Measurements from ENCODE around the gene CPNE5.
"Not testable (repeated sequence)": the region's sequence is repeated elsewhere in the genome, so short reads cannot be mapped to it uniquely, and the experiment has no call there.

Gene CPNE5

DNA sequence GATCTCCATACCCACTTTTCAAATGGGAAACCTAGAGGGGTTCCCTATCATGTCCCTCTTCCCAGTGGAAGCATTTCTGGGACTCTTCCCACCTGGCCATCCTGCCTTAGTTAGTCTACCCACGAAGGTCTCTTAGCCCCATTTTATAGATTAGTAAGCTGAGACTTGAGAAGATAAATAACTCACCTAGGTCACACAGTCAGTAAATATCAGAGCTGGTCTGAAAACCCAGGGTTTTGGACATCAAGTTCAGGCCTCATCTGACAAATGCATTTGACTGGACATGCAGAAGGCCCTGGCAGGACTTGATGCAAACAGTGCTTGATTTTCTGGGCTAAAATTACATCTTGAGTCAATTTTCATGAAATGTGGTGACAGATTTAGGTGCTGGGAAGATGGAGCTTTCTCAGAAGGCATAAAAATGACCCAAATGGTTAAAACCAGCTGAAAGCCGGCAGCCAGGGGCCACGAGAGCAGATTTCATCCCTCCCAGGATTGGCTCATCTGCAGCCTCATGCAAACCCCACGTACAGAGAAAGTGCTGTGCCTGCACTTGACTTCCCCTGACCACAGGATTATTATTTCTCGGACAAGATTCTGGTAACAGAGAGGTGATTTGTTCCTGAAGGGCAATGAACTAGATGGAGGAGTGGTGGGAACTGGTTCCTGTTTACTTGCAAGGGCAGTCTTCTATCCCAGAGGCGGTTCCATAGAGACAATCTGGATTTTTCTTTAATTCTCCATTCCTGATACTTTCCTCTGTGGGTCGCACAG is 23.1 kb downstream of the CPNE5 start:
- no peaks in the 10 kb centered on the region for H3K9me3 ChIP-seq (ENCODE audit: control insufficient read depth, low read length)
- H3K4me3 ChIP-seq (ENCODE audit: insufficient read depth, low read depth, low read length), result no peak overlapping the region
- H3K27me3 ChIP-seq (ENCODE audit: control insufficient read depth, insufficient read depth, low read length, poor library complexity, severe bottlenecking), result no peaks in the 10 kb centered on the region
- peaks cover 8% of the 10 kb centered on the region for H3K4me1 ChIP-seq (ENCODE audit: control insufficient read depth, insufficient read depth, low read length)
- no peaks in the 10 kb centered on the region for H3K36me3 ChIP-seq (ENCODE audit: control insufficient read depth, insufficient read depth, low read length)
- WGBS, 2 experiments, result 88 to 90% methylated on average over 6 to 7 of the region's 7 CpGs
- H3K27ac ChIP-seq (ENCODE audit: insufficient read depth, low read depth, low read length, poor library complexity, severe bottlenecking), result no peak overlapping the region

DNA sequence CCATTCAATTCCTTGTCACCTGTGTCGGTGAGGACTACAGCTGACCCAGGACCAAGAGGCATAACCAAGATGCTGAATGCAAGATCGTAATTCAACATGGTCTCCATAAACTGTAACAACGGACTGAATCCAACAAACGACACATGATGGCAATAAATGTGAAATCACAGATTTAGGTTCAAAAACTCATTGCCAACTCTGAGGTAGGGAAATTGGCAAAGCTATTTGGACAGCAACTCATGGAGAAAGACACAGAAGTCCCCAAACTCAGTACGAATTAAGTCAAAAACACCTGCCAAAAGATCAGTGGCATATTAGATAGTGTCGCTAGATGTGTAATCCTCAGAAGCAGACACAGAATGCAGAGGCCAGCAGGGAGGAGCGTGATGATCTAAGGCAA is 25.0 kb downstream of the CPNE5 start:
- H3K4me3 ChIP-seq (ENCODE audit: insufficient read depth, low read depth, low read length), result no peak overlapping the region
- peaks cover 3% of the 10 kb centered on the region for H3K4me1 ChIP-seq (ENCODE audit: control insufficient read depth, insufficient read depth, low read length)
- H3K27ac ChIP-seq (ENCODE audit: insufficient read depth, low read depth, low read length, poor library complexity, severe bottlenecking), result no peak overlapping the region
- H3K27me3 ChIP-seq (ENCODE audit: control insufficient read depth, insufficient read depth, low read length, poor library complexity, severe bottlenecking), result no peaks in the 10 kb centered on the region
- H3K9me3 ChIP-seq (ENCODE audit: control insufficient read depth, low read length), result no peaks in the 10 kb centered on the region
- no peaks in the 10 kb centered on the region for H3K36me3 ChIP-seq (ENCODE audit: control insufficient read depth, insufficient read depth, low read length)
- WGBS, 2 experiments, result 95 to 96% methylated on average over 7 of the region's 7 CpGs

DNA sequence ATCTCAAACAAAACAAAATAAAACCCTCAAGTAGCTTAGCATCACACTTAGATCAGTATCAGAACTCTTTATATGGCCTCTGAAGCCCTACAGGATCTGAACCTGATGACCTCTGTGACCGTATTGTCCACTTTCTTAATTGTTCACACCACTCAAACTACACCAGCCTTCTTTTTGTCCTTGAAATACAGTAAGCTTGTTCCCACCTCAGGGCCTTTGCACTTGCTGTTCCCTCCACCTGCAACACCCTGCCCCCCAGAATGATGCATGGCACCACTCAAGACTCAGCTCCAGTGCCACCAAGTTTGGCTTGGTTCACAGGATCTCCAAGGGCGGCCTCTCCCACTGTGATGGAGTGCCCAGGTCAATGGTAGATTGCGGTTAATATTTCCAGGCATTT is 25.7 kb downstream of the CPNE5 start:
- H3K27ac ChIP-seq (ENCODE audit: insufficient read depth, low read depth, low read length, poor library complexity, severe bottlenecking), result no peak overlapping the region
- H3K9me3 ChIP-seq (ENCODE audit: control insufficient read depth, low read length), result no peaks in the 10 kb centered on the region
- no peaks in the 10 kb centered on the region for H3K27me3 ChIP-seq (ENCODE audit: control insufficient read depth, insufficient read depth, low read length, poor library complexity, severe bottlenecking)
- H3K36me3 ChIP-seq (ENCODE audit: control insufficient read depth, insufficient read depth, low read length), result no peaks in the 10 kb centered on the region
- 63 to 64% methylated on average over 3 of the region's 3 CpGs for WGBS, 2 experiments
- H3K4me3 ChIP-seq (ENCODE audit: insufficient read depth, low read depth, low read length), result no peak overlapping the region
- H3K4me1 ChIP-seq (ENCODE audit: control insufficient read depth, insufficient read depth, low read length), result peaks cover 3% of the 10 kb centered on the region

DNA sequence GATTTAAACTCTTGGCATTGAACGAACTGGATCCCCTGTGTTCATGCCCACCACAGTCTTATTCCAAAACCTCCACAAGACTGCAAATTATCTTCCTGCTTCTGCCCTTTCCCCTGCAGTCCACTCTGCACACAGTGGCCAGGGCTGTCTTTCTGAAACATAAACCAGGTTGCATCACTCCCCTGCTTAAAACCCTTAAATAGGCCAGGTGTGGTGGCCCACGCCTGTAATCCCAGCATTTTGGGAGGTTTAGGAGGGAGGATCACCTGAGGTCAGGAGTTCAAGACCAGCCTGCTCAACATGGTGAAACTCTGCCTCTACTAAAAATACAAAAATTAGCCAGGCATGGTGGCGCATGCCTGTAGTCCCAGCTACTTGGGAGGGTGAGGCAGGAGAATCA is 26.2 kb downstream of the CPNE5 start:
- not testable (repeated sequence) for H3K27ac ChIP-seq (ENCODE audit: insufficient read depth, low read depth, low read length, poor library complexity, severe bottlenecking); H3K9me3 ChIP-seq (ENCODE audit: control insufficient read depth, low read length); H3K36me3 ChIP-seq (ENCODE audit: control insufficient read depth, insufficient read depth, low read length); H3K4me3 ChIP-seq (ENCODE audit: insufficient read depth, low read depth, low read length); H3K27me3 ChIP-seq (ENCODE audit: control insufficient read depth, insufficient read depth, low read length, poor library complexity, severe bottlenecking); H3K4me1 ChIP-seq (ENCODE audit: control insufficient read depth, insufficient read depth, low read length)
- WGBS, 2 experiments, result 88 to 92% methylated on average over 3 of the region's 3 CpGs

DNA sequence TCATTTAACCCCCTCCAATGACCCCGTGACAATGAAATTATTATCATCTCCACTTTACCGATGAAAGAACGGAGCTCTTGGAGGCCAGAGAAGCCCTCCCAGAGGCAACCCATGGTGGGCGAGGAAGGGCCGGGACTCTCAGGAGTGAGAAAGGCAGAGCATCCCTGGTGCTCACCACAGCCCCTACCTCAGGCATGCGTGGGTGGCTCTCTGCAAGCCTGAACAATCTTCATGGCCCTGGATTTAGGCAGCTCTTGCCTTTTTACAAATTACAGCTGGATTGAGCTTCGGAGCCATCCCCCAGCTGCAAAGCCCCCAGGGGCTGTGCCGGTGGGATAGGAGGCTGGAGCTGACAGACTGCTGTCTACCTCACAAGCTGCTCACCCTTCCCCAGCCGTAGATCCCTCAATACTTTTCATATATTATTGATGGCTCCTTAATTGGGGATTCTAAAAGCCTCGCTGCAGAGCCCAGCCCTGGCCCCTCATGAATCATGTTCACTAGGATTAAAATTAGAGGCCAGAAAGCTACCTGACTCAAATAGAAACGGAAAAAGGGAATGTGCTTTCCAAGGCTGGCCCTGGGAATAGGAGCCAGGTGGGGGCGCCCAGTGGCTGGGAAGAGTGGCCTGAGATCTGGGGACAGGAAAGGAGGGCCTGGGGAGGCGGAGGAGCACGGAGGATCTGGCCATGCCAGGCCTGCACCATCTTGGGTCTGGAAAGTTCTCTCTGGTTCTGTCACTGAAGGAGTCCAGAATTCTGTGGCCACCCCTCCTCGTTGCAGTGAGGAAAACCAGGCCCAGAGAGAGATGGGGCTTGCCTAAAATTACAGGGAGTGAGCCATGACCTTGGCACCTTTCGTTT is 29.1 kb downstream of the CPNE5 start:
- Histone ChIP-seq H3K27ac (ENCODE audit: insufficient read depth, low read depth, low read length, poor library complexity, severe bottlenecking) (no peak overlapping the region), H3K27me3 (ENCODE audit: control insufficient read depth, insufficient read depth, low read length, poor library complexity, severe bottlenecking) (no peaks in the 10 kb centered on the region), H3K9me3 (ENCODE audit: control insufficient read depth, low read length) (no peaks in the 10 kb centered on the region), H3K4me3 (ENCODE audit: insufficient read depth, low read depth, low read length) (no peak overlapping the region), H3K36me3 (ENCODE audit: control insufficient read depth, insufficient read depth, low read length) (no peaks in the 10 kb centered on the region), H3K4me1 (ENCODE audit: control insufficient read depth, insufficient read depth, low read length) (peaks cover 13% of the 10 kb centered on the region)
- WGBS, 2 experiments, result 78 to 79% methylated on average over 16 of the region's 16 CpGs

DNA sequence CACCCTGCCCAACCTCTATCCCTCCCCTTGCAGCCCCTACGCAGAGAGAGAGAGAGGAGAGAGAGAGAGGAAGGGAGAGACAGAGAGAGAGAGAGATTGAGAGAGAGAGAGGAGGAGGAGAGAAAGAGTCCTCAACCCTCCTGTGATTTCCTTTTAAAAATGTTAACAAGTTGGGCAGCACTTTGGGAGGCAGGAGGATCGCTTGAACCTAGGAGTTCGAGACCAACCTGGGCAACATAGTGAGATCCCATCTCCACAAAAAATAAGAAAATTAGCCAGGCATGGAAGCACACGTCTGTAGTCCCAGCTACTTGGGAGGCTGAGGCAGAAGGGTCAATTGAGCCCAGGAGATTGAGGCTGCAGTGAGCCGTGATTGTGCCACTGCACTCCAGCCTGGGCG is 30.1 kb downstream of the CPNE5 start:
- H3K36me3 ChIP-seq (ENCODE audit: control insufficient read depth, insufficient read depth, low read length), result no peaks in the 10 kb centered on the region
- no peak overlapping the region for H3K4me3 ChIP-seq (ENCODE audit: insufficient read depth, low read depth, low read length)
- no peaks in the 10 kb centered on the region for H3K9me3 ChIP-seq (ENCODE audit: control insufficient read depth, low read length)
- H3K4me1 ChIP-seq (ENCODE audit: control insufficient read depth, insufficient read depth, low read length), result peaks cover 22% of the 10 kb centered on the region
- no peak overlapping the region for H3K27ac ChIP-seq (ENCODE audit: insufficient read depth, low read depth, low read length, poor library complexity, severe bottlenecking)
- no peaks in the 10 kb centered on the region for H3K27me3 ChIP-seq (ENCODE audit: control insufficient read depth, insufficient read depth, low read length, poor library complexity, severe bottlenecking)
- WGBS, 2 experiments, result 94 to 97% methylated on average over 6 of the region's 6 CpGs

DNA sequence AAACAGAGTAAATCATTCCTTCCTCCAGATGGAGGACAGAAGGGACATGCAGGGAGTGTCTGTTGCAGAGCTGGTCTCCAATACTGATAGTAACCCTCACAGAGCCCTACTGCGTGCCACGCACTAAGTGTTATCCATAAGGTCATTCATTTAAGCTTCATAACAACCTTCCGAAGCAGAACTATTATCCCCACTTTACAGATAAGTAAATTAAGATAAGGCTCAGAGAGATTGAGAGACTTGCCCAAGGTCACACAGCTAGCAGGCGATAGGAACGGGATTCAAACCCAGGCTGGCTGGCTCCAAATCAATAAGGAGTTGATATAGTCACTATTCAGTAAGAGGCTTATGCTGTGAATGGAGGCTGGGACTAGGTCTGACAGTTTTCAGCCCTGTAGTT is 30.6 kb downstream of the CPNE5 start:
- H3K27me3 ChIP-seq (ENCODE audit: control insufficient read depth, insufficient read depth, low read length, poor library complexity, severe bottlenecking), result no peaks in the 10 kb centered on the region
- no peak overlapping the region for H3K27ac ChIP-seq (ENCODE audit: insufficient read depth, low read depth, low read length, poor library complexity, severe bottlenecking)
- H3K4me3 ChIP-seq (ENCODE audit: insufficient read depth, low read depth, low read length), result no peak overlapping the region
- H3K9me3 ChIP-seq (ENCODE audit: control insufficient read depth, low read length), result no peaks in the 10 kb centered on the region
- no peaks in the 10 kb centered on the region for H3K36me3 ChIP-seq (ENCODE audit: control insufficient read depth, insufficient read depth, low read length)
- WGBS, 2 experiments, result 75 to 79% methylated on average over 4 to 5 of the region's 5 CpGs
- H3K4me1 ChIP-seq (ENCODE audit: control insufficient read depth, insufficient read depth, low read length), result peaks cover 23% of the 10 kb centered on the region

DNA sequence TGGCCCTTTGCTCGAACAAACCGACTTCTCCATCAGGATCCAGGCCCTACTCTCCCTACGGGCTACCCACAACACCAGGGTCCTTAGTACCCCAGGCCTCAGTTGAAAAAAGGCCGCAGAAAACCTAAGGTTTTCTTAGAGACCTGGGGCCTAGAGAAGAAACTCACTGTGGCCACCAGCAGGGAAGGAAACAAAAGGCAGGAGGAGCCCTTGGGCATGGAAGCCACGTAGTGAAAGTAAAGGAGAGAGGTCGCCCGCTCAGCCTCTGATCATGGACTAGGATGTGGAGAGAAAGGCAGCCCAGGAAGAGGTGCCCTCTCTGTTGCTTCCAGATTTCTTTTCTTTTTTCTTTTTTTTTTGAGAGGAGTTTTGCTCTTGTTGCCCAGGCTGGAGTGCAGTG is 31.5 kb downstream of the CPNE5 start:
- Histone ChIP-seq H3K27me3 (ENCODE audit: control insufficient read depth, insufficient read depth, low read length, poor library complexity, severe bottlenecking) (no peaks in the 10 kb centered on the region), H3K36me3 (ENCODE audit: control insufficient read depth, insufficient read depth, low read length) (no peaks in the 10 kb centered on the region), H3K9me3 (ENCODE audit: control insufficient read depth, low read length) (no peaks in the 10 kb centered on the region), H3K4me3 (ENCODE audit: insufficient read depth, low read depth, low read length) (no peak overlapping the region), H3K27ac (ENCODE audit: insufficient read depth, low read depth, low read length, poor library complexity, severe bottlenecking) (no peak overlapping the region), H3K4me1 (ENCODE audit: control insufficient read depth, insufficient read depth, low read length) (peaks cover 23% of the 10 kb centered on the region)
- WGBS, 2 experiments, result 56 to 62% methylated on average over 7 of the region's 7 CpGs

DNA sequence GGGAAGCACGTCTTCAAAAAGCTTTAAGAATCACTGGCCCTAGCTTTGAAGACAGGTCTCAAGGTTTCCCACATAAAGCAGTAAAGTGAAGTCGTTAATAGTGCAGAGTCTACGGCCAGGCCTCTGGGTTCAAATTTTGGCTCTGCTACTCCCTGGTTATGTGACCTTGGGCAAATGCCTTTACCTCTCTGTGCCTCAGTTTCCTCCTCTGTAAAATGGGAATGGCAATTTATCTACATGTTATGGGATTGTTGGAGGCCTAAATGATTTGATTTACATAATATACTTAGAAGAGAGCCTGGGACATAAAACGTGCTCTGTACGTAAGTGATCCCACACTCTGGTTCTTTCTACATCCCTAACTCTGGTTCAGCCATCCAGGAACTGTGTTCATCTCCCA is 32.1 kb downstream of the CPNE5 start:
- Histone ChIP-seq H3K4me3 (ENCODE audit: insufficient read depth, low read depth, low read length) (no peak overlapping the region), H3K27me3 (ENCODE audit: control insufficient read depth, insufficient read depth, low read length, poor library complexity, severe bottlenecking) (no peaks in the 10 kb centered on the region), H3K36me3 (ENCODE audit: control insufficient read depth, insufficient read depth, low read length) (no peaks in the 10 kb centered on the region), H3K9me3 (ENCODE audit: control insufficient read depth, low read length) (no peaks in the 10 kb centered on the region), H3K4me1 (ENCODE audit: control insufficient read depth, insufficient read depth, low read length) (peaks cover 23% of the 10 kb centered on the region), H3K27ac (ENCODE audit: insufficient read depth, low read depth, low read length, poor library complexity, severe bottlenecking) (no peak overlapping the region)
- 62 to 64% methylated on average over 5 of the region's 5 CpGs for WGBS, 2 experiments

DNA sequence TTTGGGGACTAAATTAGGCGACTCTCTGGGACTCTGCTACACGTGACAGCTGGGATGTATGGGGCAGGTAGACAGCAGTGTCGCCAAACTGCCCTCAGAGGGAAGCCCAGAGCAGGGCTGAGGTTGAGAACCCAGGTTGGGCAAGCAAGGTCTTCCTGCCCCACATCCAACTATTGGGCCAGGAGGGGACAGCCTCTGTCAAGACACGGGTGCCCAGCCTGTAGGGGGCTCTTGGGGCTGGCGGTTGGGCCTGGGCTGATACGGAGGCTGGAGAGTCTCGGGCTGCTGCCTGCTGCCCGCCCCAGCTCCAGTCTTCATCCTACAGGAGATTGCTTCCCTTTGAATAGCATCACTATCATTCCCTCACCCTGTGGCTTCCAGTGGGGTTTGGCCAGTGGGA is 33.3 kb downstream of the CPNE5 start:
- H3K4me3 ChIP-seq (ENCODE audit: insufficient read depth, low read depth, low read length), result no peak overlapping the region
- 54 to 69% methylated on average over 8 of the region's 8 CpGs for WGBS, 2 experiments
- no peak overlapping the region for H3K27ac ChIP-seq (ENCODE audit: insufficient read depth, low read depth, low read length, poor library complexity, severe bottlenecking)
- H3K4me1 ChIP-seq (ENCODE audit: control insufficient read depth, insufficient read depth, low read length), result peaks cover 23% of the 10 kb centered on the region
- no peaks in the 10 kb centered on the region for H3K9me3 ChIP-seq (ENCODE audit: control insufficient read depth, low read length)
- no peaks in the 10 kb centered on the region for H3K36me3 ChIP-seq (ENCODE audit: control insufficient read depth, insufficient read depth, low read length)
- H3K27me3 ChIP-seq (ENCODE audit: control insufficient read depth, insufficient read depth, low read length, poor library complexity, severe bottlenecking), result no peaks in the 10 kb centered on the region

Measured in ectodermal cell (in vitro differentiated cells).